Peyer's patch (tissue), 4 donors: ENCODE data around the gene SUGP2. TPM values are rescaled to one million over a fixed set of nuclear protein-coding genes. Genes with fewer than 3 reads are reported as not detected.

Source experiments
- DNase-seq, 3 donors: peaks; one replicate each; pipeline ENCODE4 v3.0.0-alpha.2; 2017 to 2019
- H3K27ac ChIP-seq, 4 donors: fragments of 200-600 bp; sonication (generic); one replicate each; pipeline ENCODE4 v1.5.1; 2016 to 2019
- H3K27me3 ChIP-seq, 2 donors: fragments of 200-600 bp; sonication (generic); one replicate each; pipeline ENCODE4 v1.5.1; 2019
- H3K36me3 ChIP-seq, 3 donors: fragments of 200-600 bp; sonication (generic); one replicate each; pipeline ENCODE4 v1.5.1; 2016 to 2019
- H3K4me1 ChIP-seq, 4 donors: fragments of 200-600 bp; sonication (generic); one replicate each; pipeline ENCODE4 v1.5.1; 2016 to 2019
- H3K4me3 ChIP-seq, 4 donors: fragments of 200-600 bp; sonication (generic); 1 replicate in 3 of 4; 2 replicates in 1 of 4; pipeline ENCODE4 v1.5.1; 2016 to 2019; ENCODE audit warnings: mild to moderate bottlenecking in 1 of 4
- H3K9me3 ChIP-seq, 4 donors: fragments of 200-600 bp; sonication (generic); one replicate each; pipeline ENCODE4 v1.5.1; 2016 to 2019; ENCODE audit warnings: mild to moderate bottlenecking in 1 of 4
- POLR2A ChIP-seq, 2 donors: fragments of 450-650 bp; IDR thresholded peaks; one replicate each; pipeline ENCODE4 v1.5.1; 2017; ENCODE audit warnings: antibody characterized with exemption in 2 of 2, mild to moderate bottlenecking in 2 of 2, moderate library complexity in 2 of 2
- total RNA-seq, 4 donors: library from RNA; depleted of rRNA; stranded (reverse); fragments of >200 nt; gene quantifications; one replicate each; pipeline ENCODE4 v1.1.0, GENCODE V29; 2016
- TF ChIP-seq, protein P1 (sequence below), 6 experiments: fragments of 450-650 bp in 4 of 6; fragments of 200-600 bp in 2 of 6; sonication (generic) in 1 of 6; IDR thresholded peaks; one replicate each; pipeline ENCODE4 v1.5.1; 2017 to 2019; ENCODE audit warnings: antibody characterized with exemption in 6 of 6, mild to moderate bottlenecking in 3 of 6, moderate library complexity in 1 of 6

Gene SUGP2
- total RNA-seq, 4 donors from 2014 or later: 32.9 to 157 (median 75.8) TPM

DNA sequence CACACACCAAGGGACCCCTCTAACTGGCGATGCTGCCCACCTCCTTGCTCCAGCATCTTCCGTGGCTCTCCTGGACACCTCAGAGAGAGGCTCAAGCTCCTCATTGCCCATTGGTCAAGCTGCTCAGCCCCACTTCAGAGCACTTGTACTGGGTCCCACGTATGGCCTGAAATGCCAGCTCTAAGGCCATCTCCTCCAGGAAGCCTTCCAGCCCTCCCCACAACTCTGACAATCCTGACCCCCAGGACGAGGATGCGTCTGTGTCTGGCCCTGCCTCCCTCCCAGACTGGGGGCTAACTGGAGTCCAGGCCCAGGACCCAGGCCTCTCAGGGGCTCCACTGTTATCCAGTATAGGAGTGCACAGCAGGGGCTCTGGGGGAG is 84.4 kb downstream of the SUGP2 start:
- no peaks in the 10 kb centered on the region for H3K36me3 ChIP-seq
- DNase-seq: no peak
- H3K4me1 ChIP-seq: no peaks in the 10 kb centered on the region
- H3K27ac ChIP-seq: no peak overlapping the region
- H3K9me3 ChIP-seq: no peaks in the 10 kb centered on the region
- no peaks in the 10 kb centered on the region for H3K27me3 ChIP-seq
- no peak for TF ChIP-seq POLR2A (IDR thresholded peaks at IDR 0.05)
- TF ChIP-seq, protein P1, sequence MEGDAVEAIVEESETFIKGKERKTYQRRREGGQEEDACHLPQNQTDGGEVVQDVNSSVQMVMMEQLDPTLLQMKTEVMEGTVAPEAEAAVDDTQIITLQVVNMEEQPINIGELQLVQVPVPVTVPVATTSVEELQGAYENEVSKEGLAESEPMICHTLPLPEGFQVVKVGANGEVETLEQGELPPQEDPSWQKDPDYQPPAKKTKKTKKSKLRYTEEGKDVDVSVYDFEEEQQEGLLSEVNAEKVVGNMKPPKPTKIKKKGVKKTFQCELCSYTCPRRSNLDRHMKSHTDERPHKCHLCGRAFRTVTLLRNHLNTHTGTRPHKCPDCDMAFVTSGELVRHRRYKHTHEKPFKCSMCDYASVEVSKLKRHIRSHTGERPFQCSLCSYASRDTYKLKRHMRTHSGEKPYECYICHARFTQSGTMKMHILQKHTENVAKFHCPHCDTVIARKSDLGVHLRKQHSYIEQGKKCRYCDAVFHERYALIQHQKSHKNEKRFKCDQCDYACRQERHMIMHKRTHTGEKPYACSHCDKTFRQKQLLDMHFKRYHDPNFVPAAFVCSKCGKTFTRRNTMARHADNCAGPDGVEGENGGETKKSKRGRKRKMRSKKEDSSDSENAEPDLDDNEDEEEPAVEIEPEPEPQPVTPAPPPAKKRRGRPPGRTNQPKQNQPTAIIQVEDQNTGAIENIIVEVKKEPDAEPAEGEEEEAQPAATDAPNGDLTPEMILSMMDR (IDR thresholded peaks at IDR 0.05): no peak
- H3K4me3 ChIP-seq: no peak overlapping the region

DNA sequence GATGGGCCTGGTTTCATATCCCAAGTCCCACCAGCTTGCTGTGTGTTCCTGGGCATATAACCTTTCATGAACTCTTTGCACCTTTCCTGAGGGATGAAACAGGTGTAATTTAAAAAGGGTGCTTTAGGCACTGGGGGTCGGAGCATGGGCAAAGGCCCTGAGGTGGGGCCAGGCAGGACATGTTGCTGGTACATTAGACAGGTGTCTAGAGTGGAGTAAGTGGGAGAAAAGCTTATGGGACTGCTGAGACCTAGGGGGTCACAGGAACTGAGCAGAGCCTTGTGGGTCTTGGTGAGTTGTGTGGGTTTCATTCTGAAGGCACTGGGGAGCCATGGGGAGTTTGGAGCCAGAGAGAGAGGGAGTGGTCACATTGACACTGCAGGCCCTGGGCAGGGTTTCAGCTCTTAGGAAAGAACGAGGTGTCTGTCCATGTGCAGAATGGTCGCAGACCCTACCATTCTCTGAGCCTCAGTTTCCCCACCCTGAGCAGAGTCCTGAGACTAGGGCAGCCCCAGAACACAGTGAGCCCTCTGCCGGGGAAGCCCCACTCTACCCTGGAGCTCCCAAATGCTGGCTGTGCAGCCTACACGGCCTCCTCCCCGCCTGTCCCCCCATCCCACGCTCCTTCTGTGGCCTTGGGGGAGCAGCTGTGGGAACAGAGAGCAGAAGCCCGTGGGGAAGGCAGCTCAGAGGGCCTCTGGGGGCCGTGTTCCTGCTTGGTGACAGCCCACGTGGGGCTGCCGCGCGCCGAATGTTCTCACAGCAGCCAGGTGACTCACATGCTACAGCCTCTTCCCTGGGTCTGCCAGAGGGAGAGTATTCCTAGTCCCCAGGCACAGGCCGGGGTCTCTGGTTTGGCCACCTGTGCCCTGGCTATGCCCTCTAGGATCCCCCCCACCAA is 85.0 kb downstream of the SUGP2 start:
- DNase-seq: no peak
- Histone ChIP-seq H3K36me3 (no peaks in the 10 kb centered on the region), H3K9me3 (no peaks in the 10 kb centered on the region), H3K4me3 (no peak overlapping the region), H3K27me3 (no peaks in the 10 kb centered on the region), H3K27ac (peak overlapping the region in 1 of 4 donors; percentile 7), H3K4me1 (no peaks in the 10 kb centered on the region)
- TF ChIP-seq POLR2A (IDR thresholded peaks at IDR 0.05): no peak
- TF ChIP-seq, protein P1 (IDR thresholded peaks at IDR 0.05): no peak

DNA sequence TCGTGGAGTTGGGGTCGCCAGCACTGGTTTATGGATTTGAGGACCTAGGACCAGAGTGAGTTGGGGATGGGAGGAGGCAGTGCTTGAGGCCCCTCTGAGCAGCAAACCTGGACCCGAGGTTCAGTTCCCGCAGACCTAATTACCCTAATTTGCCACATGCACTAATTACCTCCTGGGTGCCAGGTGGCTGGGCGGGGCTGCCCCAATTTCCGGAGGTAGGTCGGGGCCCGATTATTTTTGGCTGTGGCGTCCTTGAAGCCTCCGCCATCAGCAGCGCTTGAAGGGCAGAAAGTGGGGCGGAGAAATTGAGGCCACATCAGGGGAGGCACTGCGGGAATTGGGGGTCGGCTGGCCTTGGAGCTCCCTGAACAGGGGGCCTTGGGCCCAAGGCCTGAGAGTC is 86.4 kb downstream of the SUGP2 start:
- H3K4me1 ChIP-seq: no peaks in the 10 kb centered on the region
- H3K27me3 ChIP-seq: no peaks in the 10 kb centered on the region
- no peak overlapping the region for H3K4me3 ChIP-seq
- H3K36me3 ChIP-seq: no peaks in the 10 kb centered on the region
- peak overlapping the region in 1 of 4 donors; percentile 31 for H3K27ac ChIP-seq
- H3K9me3 ChIP-seq: no peaks in the 10 kb centered on the region
- DNase-seq: peak in 2 of 3 donors; percentile 51 to 66
- TF ChIP-seq, protein P1 (IDR thresholded peaks at IDR 0.05): no peak
- no peak for TF ChIP-seq POLR2A (IDR thresholded peaks at IDR 0.05)

DNA sequence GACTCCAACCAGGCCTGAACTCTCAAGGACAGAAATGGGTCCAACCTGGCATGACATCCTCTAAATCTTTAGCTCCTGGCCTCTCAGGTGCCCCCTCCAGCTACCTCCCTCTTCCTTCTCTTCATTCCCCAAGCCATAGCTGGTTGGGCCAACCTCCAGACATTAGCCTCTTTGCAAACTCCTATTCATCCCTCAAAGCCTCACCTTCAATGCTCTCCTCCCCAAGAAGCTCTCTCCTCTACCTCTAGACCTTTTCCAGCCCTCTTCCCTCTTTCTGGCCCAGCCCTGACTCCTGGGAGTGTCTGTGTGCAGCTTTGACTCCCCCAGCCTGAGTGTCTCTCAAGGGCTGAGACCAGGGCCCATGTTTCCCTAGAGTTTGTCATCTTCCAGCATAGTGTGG is 87.0 kb downstream of the SUGP2 start:
- no peak for DNase-seq
- H3K36me3 ChIP-seq: no peaks in the 10 kb centered on the region
- H3K4me1 ChIP-seq: peaks cover 0 to 4% (median 0%) of the 10 kb centered on the region in 4 donors
- H3K4me3 ChIP-seq: no peak overlapping the region
- no peaks in the 10 kb centered on the region for H3K27me3 ChIP-seq
- TF ChIP-seq, protein P1 (IDR thresholded peaks at IDR 0.05): no peak
- TF ChIP-seq POLR2A (IDR thresholded peaks at IDR 0.05): no peak
- no peaks in the 10 kb centered on the region for H3K9me3 ChIP-seq
- H3K27ac ChIP-seq: no peak overlapping the region

DNA sequence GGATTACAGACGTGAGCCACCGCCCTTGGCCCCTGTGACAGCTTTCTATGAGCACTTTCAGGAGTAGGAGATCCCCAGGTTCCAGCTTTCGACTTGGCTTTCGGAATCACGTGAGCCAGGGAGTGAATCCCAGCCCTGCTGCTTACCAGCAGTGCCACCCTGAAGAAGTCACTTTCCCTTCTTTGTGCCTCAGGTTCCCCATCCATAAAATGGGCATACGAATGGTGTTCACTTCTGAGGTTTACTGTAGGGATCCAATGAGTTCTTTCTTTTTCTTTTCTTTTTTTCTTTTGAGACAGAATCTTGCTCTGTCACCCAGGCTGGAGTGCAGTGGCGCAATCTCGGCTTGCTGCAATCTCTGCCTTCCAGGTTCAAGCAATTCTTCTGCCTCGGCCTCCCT is 88.0 kb downstream of the SUGP2 start:
- DNase-seq: no peak
- Histone ChIP-seq H3K4me1 (peaks cover 0 to 10% (median 3%) of the 10 kb centered on the region in 4 donors), H3K4me3 (no peak overlapping the region), H3K9me3 (no peaks in the 10 kb centered on the region), H3K36me3 (no peaks in the 10 kb centered on the region), H3K27me3 (no peaks in the 10 kb centered on the region), H3K27ac (no peak overlapping the region)
- no peak for TF ChIP-seq POLR2A (IDR thresholded peaks at IDR 0.05)
- TF ChIP-seq, protein P1 (IDR thresholded peaks at IDR 0.05): no peak
